ENCODE measurements around the gene COL4A4.
"Not testable (repeated sequence)": the region's sequence is repeated elsewhere in the genome, so short reads cannot be mapped to it uniquely, and the experiment has no call there.

The COL4A4 gene

GRCh38 chr2:227115761-227116160 lies 48.2 kb downstream of the COL4A4 start:
- no peak for DNase-seq

DNA sequence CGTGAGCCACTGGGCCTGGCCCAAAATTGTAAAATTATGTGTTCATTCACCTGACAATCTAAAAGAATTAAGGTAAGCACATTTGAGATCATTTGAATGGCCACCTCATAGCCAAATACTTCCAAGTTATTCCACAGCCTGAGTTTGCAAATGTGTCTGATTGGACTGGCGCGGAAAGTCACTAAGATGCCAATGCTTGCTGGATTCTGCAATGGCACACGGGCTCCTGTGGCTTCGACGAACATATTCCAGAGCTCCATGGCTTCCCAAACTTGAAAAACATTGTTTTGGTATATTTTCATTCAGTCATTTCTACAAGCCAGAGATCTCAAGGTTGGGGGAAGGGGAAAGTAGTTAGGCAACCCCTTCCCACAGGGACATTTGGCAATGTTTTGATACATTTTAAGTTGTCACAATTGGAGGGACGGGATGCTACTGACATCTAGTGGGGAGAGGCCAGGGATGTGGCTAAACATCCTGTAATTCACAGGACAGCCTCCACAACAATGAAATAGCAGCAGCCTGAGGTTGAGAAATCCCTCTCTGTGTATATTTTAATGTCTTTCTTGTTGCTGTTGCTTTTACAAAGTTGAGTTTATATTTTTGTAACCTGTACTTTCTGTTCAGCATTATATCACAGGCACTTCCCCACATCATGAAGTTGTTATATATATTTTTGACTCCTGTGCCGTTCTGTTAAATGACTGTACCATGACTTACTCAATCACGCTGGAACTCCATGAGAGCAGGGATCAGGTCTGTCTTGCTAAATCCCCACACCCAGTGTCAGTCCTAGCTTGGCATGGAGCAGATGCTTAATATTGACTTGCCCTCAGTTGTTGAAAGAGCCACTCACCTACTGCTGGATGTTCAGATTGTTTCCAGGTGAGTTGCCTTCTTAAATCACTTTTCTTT lies 56.9 kb downstream of the COL4A4 start:
- DNase-seq: peak in 34 of 56 donors; percentile 1 to 51 (median 13)

DNA sequence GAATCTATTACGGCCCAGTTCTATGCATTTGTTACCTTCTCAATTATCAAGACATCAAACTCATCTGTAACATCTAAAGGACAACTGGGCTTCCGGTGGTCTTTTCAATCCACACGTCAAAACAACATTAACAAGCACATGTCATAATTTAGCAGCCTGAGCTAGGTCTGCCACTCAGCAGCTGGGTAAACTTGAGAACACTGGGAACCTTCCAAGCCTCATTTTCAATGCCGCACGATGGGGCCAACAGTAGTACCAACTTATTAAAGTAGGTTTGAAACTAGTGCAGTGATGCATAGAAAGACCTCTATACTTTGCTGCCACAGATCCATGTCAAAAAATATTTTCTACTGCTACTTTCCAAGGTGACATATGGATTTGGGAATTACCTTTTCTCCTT lies 60.4 kb downstream of the COL4A4 start:
- no peak for DNase-seq

- no peak for DNase-seq
These were observed 64.7 kb downstream of the COL4A4 start for GRCh38 chr2:227099340-227099739.

- DNase-seq: no peak
These were observed 65.9 kb downstream of the COL4A4 start for GRCh38 chr2:227098162-227098515.

GRCh38 chr2:227097495-227098161 lies 66.4 kb downstream of the COL4A4 start:
- DNase-seq: no peak

DNA sequence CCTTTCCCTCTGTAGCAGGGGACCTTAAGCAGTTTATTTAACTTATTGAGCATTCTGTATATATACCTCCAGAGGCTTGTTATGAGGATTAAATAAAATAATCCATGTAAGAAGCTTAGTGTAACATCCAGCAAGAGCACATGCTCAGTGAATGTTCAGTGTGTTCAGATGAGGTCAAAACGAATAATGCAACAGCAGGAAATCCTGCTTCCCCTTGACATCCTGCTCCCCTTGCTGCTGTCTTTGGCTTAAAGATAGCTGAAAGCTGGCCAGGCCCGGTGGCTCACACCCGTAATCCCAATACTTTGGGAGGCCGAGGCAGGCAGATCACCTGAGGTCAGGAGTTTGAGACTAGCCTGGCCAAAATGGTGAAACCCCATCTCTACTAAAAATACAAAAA lies 68.7 kb downstream of the COL4A4 start:
- no peak for DNase-seq

- DNase-seq: no peak
These were observed 81.7 kb downstream of the COL4A4 start for GRCh38 chr2:227082286-227082685.

- no peak for DNase-seq
These were observed 84.3 kb downstream of the COL4A4 start for GRCh38 chr2:227079726-227080125.

GRCh38 chr2:227065065-227065464 lies 98.9 kb downstream of the COL4A4 start:
- DNase-seq: not testable (repeated sequence)

DNA sequence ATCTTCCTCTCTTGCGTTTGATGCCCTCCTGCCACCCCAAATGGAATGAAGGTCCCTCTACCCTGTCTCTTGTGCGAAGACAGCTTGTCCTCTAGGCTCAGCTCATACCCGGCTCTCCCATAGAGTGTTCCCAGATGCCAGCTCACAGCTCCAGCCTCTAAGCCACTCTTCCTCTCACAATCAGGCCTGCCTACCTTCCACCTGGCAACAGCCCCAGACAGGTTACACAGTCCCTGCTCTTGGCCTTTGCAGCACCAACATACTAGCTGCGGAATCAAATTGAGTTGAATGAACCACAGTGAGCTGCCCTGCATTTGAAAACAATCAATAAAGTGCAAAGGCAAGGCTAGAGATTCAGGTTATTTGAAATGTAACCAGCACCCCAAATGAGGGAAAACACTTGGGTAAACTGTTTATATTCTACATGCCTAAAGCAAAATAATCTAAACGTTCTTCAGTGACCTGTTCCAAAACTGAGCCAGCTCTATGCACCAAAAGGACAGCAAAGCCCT lies 105.1 kb downstream of the COL4A4 start:
- no peak for DNase-seq

DNA sequence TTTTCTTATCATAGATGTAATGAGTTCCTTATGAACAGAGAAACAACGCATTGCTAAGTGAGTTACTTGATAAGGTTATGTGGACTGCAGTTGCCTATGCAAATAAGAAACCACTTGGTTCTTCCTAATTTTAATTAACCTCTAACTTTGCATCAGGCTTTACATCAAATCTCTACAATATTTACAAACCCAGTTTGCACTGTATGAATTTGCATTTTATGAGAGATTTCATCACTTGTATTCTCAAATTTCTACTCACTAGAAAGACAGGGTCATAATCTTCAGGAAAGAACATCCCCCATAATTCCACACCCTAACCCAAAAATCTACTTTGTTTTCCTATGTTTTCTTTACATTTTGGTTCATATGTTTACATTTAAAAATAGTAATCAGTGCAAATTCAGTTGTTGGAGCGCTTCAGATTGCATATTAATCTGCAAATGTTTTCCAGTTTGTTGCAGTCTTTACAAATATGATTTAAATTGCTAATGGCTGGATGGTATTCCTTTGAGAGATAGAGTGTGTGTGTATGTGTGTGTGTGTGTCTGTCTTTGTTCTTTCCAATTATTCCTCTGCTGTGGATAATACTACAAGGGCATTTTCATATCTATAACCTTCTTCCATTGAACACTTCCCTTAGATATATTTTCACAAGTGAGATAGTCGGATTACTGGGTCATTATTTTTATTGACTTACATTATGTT lies 106.1 kb downstream of the COL4A4 start:
- DNase-seq: no peak

- no peak for DNase-seq
These were observed 106.9 kb downstream of the COL4A4 start for GRCh38 chr2:227057060-227057459.

DNA sequence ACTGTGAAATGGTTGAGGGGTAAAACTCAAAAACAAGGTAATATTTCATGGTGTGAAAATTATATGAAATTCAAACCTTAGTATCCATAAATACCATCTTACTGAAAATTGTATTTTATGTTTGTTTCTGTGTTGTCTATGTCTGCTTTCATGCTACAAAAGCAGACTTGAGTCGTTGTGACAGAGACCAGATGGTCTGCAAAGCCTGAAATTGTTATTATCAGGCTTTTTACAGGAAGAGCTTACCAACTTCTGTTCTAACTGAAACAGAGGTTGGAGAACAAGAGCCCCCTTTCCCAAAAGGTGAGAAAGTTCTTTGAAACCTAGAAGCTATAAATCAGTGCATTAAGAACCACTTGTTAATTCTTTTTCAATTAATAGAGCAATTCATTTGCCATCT lies 110.0 kb downstream of the COL4A4 start:
- DNase-seq: no peak

- DNase-seq: no peak
These were observed 111.1 kb downstream of the COL4A4 start for GRCh38 chr2:227052879-227053278.

GRCh38 chr2:227043981-227044380 lies 120.0 kb downstream of the COL4A4 start:
- DNase-seq: peak in 2 of 56 donors; percentile 2

- no peak for DNase-seq
These were observed 125.3 kb downstream of the COL4A4 start for GRCh38 chr2:227038550-227039189.

GRCh38 chr2:227036527-227036926 lies 127.5 kb downstream of the COL4A4 start:
- DNase-seq: no peak

- no peak for DNase-seq
These were observed 128.2 kb downstream of the COL4A4 start for GRCh38 chr2:227035711-227036367.

DNA sequence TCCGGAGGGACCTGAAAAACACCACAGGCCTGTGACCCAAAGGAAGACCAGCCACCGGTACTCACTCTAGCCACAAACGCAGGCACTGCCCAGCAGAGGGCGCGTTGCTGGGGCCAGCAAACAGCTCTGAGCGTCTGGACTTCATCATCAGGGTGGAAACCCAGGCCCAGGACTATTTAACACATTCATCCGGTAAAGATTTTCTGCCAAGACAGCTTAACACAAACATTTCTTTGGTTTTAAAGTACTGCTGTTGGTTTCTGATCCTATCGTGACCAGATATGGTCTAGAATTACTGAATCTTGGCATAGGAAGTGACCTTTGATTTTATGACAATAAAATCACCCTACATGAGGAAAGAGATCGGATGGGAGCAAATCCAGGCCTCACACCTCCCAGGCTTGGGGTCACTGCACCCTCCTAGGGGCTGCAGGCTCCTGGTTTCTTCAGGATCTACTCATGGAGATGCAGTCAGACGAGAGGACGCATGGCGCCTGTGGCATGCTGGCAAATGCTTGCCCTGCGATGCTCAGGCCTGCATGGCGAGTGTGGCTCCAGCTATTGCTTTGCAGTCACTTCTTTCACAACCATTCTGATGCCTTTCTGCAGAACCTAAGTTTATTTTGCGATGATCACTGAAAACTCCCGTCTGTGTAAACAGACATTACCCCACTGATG lies 130.4 kb downstream of the COL4A4 start:
- DNase-seq: peak in 2 of 56 donors; percentile 11 to 13
